SH-SY5Y (cell line): Measurements from ENCODE around the gene PNPT1.

Experiments used
- GATA2 ChIP-seq: IDR thresholded peaks from 2 replicates; pipeline ENCODE4 v1.6.1; 2011; ENCODE audit warnings: mild to moderate bottlenecking, low read depth, low read length
- GATA3 ChIP-seq: IDR thresholded peaks from 2 replicates; pipeline ENCODE4 v1.6.1; 2011; ENCODE audit warnings: low read depth, mild to moderate bottlenecking, low read length, moderate library complexity

GRCh38 chr2:55610954-55611743 is 82.5 kb downstream of the PNPT1 start:
- no peak for TF ChIP-seq GATA2
- TF ChIP-seq GATA3, result no peak
